Measurements from ENCODE around the gene ARHGAP44. TPM values are rescaled to one million over a fixed set of nuclear protein-coding genes. Genes with fewer than 3 reads are reported as not detected.

The ARHGAP44 gene
- total RNA-seq, 4 donors from 2014 or later = 1.4 to 6.2 (median 2.1) TPM

- ATAC-seq = no peak
- intact Hi-C loops (cut with DNase I; ENCODE audit: low total_unique reads) (no loop called here), in situ Hi-C loops (cut with MboI; ENCODE audit: low sequenced_read_pairs in 4 of 4) (no loop called here)
- no peak for DNase-seq
- no peaks in the 10 kb centered on the region for H3K9me3 ChIP-seq
- H3K27me3 ChIP-seq = no peaks in the 10 kb centered on the region
- no peaks in the 10 kb centered on the region for H3K36me3 ChIP-seq
- TF ChIP-seq CTCF (IDR thresholded peaks at IDR 0.05 in 4 of 5, conservative IDR thresholded peaks at IDR 0.05 in 1 of 5) (no peak), POLR2A (IDR thresholded peaks at IDR 0.05) (no peak)
- no peak overlapping the region for H3K27ac ChIP-seq
- H3K4me1 ChIP-seq = no peaks in the 10 kb centered on the region
- H3K4me3 ChIP-seq = no peak overlapping the region
Observed at GRCh38 chr17:12911239-12911638, 121.9 kb downstream of the ARHGAP44 start.

GRCh38 chr17:12917399-12917798 lies 128.1 kb downstream of the ARHGAP44 start:
- H3K36me3 ChIP-seq = no peaks in the 10 kb centered on the region
- H3K9me3 ChIP-seq = no peaks in the 10 kb centered on the region
- intact Hi-C loops (cut with DNase I; ENCODE audit: low total_unique reads) (no loop called here), in situ Hi-C loops (cut with MboI; ENCODE audit: low sequenced_read_pairs in 4 of 4) (no loop called here)
- ATAC-seq = no peak
- no peak overlapping the region for H3K4me3 ChIP-seq
- H3K27me3 ChIP-seq = no peaks in the 10 kb centered on the region
- no peaks in the 10 kb centered on the region for H3K4me1 ChIP-seq
- TF ChIP-seq POLR2A (IDR thresholded peaks at IDR 0.05) = no peak
- no peak for TF ChIP-seq CTCF (IDR thresholded peaks at IDR 0.05 in 4 of 5, conservative IDR thresholded peaks at IDR 0.05 in 1 of 5)
- no peak for DNase-seq
- H3K27ac ChIP-seq = no peak overlapping the region

- Histone ChIP-seq H3K4me1 (no peaks in the 10 kb centered on the region), H3K27ac (no peak overlapping the region), H3K36me3 (no peaks in the 10 kb centered on the region), H3K4me3 (no peak overlapping the region), H3K9me3 (no peaks in the 10 kb centered on the region), H3K27me3 (no peaks in the 10 kb centered on the region)
- TF ChIP-seq CTCF (IDR thresholded peaks at IDR 0.05 in 4 of 5, conservative IDR thresholded peaks at IDR 0.05 in 1 of 5) (no peak), POLR2A (IDR thresholded peaks at IDR 0.05) (no peak)
- ATAC-seq (no peak), DNase-seq (no peak)
- in situ Hi-C loops (cut with MboI; ENCODE audit: low sequenced_read_pairs in 4 of 4) (no loop called here), intact Hi-C loops (cut with DNase I; ENCODE audit: low total_unique reads) (no loop called here)
Observed at GRCh38 chr17:12918142-12918541, 128.8 kb downstream of the ARHGAP44 start.

- Histone ChIP-seq H3K9me3 (no peaks in the 10 kb centered on the region), H3K27me3 (no peaks in the 10 kb centered on the region), H3K4me1 (no peaks in the 10 kb centered on the region), H3K27ac (no peak overlapping the region), H3K36me3 (no peaks in the 10 kb centered on the region), H3K4me3 (no peak overlapping the region)
- intact Hi-C loops (cut with DNase I; ENCODE audit: low total_unique reads) = no loop called here
- ATAC-seq (no peak), DNase-seq (no peak)
- no peak for TF ChIP-seq POLR2A (IDR thresholded peaks at IDR 0.05)
- TF ChIP-seq CTCF (IDR thresholded peaks at IDR 0.05 in 4 of 5, conservative IDR thresholded peaks at IDR 0.05 in 1 of 5) = no peak
- in situ Hi-C loops (cut with MboI; ENCODE audit: low sequenced_read_pairs in 4 of 4) = no loop called here
Observed at GRCh38 chr17:12922120-12922519, 132.8 kb downstream of the ARHGAP44 start.

- Histone ChIP-seq H3K27me3 (no peaks in the 10 kb centered on the region), H3K4me3 (no peak overlapping the region), H3K4me1 (peaks cover 0 to 2% of the 10 kb centered on the region in 2 donors), H3K27ac (no peak overlapping the region), H3K36me3 (no peaks in the 10 kb centered on the region), H3K9me3 (no peaks in the 10 kb centered on the region)
- DNase-seq = no peak
- intact Hi-C loops (cut with DNase I; ENCODE audit: low total_unique reads) (loop anchor here (5.0 kb wide), 1 partner anchor 78 kb away; no protein-coding TSS in a partner anchor), in situ Hi-C loops (cut with MboI; ENCODE audit: low sequenced_read_pairs in 4 of 4) (no loop called here)
- no peak for TF ChIP-seq CTCF (IDR thresholded peaks at IDR 0.05 in 4 of 5, conservative IDR thresholded peaks at IDR 0.05 in 1 of 5)
- TF ChIP-seq POLR2A (IDR thresholded peaks at IDR 0.05) = no peak
- ATAC-seq = no peak
Observed at GRCh38 chr17:12924614-12925013, 135.3 kb downstream of the ARHGAP44 start.

All from gastrocnemius medialis (tissue), 4 donors.